ENCODE measurements around the gene TNFAIP8.
"Not testable (repeated sequence)": the region's sequence is repeated elsewhere in the genome, so short reads cannot be mapped to it uniquely, and the experiment has no call there.

Gene TNFAIP8

GRCh38 chr5:119412279-119413227, 56.7 kb downstream of the TNFAIP8 start:
- DNase-seq (ENCODE audit: low read depth in 1 of 2, low spot score in 1 of 2): no peak

- DNase-seq (ENCODE audit: low read depth in 1 of 2, low spot score in 1 of 2): not testable (repeated sequence)
Measured at GRCh38 chr5:119414124-119414734, 58.4 kb downstream of the TNFAIP8 start.

GRCh38 chr5:119417891-119418605, 62.2 kb downstream of the TNFAIP8 start:
- no peak for DNase-seq (ENCODE audit: low read depth in 1 of 2, low spot score in 1 of 2)

GRCh38 chr5:119418606-119419100, 62.8 kb downstream of the TNFAIP8 start:
- DNase-seq (ENCODE audit: low read depth in 1 of 2, low spot score in 1 of 2): no peak

DNA sequence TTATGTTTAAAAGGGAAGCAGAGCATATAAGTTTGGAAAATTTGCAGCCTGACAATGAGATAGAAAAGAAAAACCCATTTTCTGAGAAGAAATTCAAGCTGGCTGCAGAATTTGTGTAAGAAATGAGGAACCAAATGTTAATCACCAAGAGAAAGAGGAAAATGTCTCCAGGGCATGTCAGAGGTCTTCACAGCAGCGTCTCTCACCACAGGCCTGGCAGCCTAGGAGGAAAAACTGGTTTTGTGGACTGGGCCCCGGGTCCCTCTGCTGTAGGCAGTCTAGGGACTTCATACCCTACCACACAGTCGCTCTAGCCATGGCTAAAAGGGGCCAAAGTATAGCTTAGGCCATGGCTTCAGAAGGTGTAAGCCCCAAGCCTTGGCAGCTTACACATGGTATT, 64.3 kb downstream of the TNFAIP8 start:
- DNase-seq (ENCODE audit: low read depth in 1 of 2, low spot score in 1 of 2): no peak

DNA sequence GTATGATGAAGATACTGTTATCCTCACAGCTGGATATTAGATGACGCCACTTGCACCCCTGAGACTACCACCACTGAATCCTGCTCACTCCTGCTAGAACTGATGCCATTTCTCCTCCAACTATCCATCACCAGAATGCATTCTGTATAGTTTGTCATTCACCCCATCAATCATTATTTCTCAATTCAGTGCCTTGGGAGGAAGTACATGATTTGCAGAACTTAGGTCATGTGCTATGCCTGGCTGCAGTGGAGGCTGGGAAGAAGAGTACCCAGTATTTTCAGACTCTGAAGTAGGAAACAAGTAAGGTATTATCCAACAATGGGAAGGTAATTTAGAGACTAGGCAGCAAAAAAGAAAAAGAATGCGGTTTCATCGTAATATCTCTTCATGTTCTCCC, 70.2 kb downstream of the TNFAIP8 start:
- no peak for DNase-seq (ENCODE audit: low read depth in 1 of 2, low spot score in 1 of 2)

- no peak for DNase-seq (ENCODE audit: low read depth in 1 of 2, low spot score in 1 of 2)
Measured at GRCh38 chr5:119427060-119427459, 71.2 kb downstream of the TNFAIP8 start.

GRCh38 chr5:119427596-119427995, 71.8 kb downstream of the TNFAIP8 start:
- DNase-seq (ENCODE audit: low read depth in 1 of 2, low spot score in 1 of 2): not testable (repeated sequence)

- not testable (repeated sequence) for DNase-seq (ENCODE audit: low read depth in 1 of 2, low spot score in 1 of 2)
Measured at GRCh38 chr5:119428166-119428565, 72.3 kb downstream of the TNFAIP8 start.

DNA sequence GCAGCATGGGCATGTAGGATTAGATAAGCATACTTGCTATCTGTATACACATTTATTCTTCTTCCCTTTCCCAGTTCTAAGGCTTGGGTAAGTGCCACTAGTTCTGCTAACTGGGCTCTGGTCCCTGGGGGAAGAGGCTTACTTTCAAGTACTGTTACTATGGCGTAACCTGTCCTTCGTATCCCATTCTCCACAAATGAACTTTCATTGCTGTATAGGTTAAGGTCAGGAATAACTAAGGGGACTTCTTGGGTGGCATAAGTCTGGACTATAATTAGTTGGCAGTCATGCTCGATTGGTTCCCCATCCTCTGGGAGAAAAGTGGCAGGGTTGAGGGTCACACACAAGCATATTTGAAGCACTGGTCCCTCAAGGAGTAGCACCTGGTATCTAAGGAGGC, 72.8 kb downstream of the TNFAIP8 start:
- DNase-seq (ENCODE audit: low read depth in 1 of 2, low spot score in 1 of 2): not testable (repeated sequence)

DNA sequence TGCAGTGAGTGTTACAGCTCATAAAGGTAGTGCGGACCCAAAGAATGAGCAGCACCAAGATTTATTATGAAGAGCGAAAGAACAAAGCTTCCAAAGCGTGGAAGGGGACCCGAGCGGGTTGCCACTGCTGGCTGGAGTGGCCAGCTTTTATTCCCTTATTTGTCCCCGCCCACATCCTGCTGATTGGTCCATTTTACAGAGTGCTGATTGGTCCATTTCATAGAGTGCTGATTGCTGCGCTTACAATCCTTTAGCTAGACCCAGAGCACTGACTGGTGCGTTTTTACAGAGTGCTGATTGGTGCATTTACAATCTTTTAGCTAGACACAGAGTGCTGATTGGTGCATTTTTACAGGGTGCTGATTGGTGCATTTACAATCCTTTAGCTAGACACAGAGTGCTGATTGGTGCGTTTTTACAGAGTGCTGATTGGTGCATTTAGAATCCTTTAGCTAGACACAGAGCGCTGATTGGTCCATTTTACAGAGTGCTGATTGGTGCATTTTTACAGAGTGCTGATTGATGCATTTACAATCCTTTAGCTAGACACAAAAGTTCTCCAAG, 76.9 kb downstream of the TNFAIP8 start:
- not testable (repeated sequence) for DNase-seq (ENCODE audit: low read depth in 1 of 2, low spot score in 1 of 2)

DNA sequence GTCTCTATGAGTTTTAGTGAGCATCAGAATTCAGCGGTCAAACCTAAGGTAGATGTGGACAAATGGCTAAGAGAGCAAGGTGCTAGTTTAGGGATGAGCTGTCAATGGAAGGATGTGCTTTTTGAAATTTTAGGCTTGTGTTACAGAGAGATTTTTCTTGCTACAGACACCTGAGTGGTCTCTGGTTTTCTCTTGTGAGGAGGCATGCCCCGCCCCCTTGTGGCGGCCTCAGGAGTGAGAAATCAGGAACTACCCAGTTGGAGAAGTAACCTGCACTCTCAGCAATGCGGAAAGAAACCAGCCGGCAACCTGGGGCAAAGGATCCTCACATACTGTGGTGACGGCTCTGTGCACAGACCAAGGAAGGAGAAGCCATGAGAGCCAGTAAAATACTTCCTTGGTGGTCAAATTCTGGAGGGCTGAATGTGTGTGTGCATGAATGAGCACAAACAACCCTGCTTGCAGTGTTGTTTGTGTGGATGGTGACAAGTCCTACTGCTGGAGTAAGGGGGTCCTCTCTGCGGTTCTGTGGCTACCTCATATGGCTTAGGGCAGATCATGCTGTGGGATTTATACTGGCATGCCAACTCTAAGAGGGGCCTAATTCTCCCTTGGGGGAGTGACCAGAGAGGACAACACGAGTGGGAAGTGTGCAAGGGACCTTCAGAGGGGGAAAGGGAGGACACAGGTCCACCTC, 79.8 kb downstream of the TNFAIP8 start:
- peak; percentile 39 to 50 for DNase-seq (ENCODE audit: low read depth in 1 of 2, low spot score in 1 of 2)

DNA sequence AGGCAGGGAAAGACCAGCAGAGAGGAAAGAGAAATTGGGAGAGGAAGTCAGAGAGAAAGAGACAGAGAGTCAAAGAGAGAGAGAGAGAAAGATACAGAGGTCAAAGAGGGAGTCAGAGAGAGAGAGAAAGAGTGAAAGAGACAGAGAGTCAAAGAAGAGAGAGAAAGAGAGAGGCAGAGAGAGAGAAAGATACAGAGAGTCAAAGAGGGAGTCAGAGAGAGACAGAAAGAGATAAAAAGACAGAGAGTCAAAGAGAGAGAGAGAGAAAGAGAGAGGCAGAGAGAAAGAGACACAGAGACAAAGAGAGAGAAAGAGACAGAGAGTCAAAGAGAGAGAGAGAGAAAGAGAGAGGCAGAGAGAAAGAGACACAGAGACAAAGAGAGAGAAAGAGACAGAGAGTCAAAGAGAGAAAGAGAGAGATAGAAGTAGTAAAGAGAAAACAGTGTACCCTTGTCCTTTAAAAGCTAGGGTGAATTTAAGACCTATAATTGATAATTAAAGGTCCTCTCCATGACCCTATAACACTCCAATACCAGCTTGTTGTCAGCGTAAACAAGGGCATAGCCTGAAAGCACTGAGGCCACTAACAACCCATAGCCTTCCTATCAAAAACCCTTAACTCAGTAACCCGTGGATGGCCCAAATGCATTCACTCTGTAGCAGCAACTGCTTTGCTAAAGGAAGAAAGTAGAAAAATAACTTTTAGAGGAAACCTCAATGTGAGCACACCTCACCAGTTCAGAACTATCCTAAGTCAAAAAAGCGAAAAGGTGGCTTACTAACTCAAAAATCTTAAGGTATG, 82.2 kb downstream of the TNFAIP8 start:
- not testable (repeated sequence) for DNase-seq (ENCODE audit: low read depth in 1 of 2, low spot score in 1 of 2)

DNA sequence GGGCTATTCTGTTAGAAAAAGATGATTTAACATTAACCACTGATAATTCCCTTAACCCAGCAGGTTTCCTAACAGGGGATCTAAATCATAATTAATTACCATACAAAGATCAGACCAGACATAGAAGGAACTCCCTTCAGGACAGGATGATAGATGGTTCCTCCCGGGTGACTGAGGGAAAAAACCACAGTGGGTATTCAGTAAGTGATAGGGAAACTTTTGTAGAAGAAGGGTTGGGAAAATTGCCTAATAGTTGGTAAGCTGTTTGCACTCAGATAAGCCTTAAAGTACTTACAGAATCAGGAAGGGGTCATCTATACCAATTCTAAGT, 82.7 kb downstream of the TNFAIP8 start:
- DNase-seq (ENCODE audit: low read depth in 1 of 2, low spot score in 1 of 2): not testable (repeated sequence)

DNA sequence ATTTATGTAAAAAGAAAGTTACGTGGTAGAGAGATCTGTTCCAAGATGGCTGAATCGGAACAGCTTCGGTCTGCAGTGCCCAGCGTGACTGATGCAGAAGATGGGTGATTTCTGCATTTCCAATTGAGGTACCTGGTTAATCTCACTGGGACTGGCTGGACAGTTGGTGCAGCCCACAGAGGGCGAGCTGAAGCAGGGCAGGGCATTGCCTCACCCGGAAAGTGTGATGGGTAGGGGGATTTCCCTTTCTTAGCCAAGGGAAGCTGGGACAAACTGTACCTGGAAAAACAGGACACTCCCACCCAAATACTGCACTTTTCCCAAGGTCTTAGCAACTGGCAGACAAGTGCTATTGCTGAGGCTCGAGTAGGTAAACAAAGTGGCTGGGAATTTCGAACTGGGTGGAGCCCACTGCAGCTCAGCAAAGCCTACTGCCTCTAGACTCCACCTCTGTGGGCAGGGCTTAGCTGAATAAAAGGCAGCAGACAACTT, 83.4 kb downstream of the TNFAIP8 start:
- no peak for DNase-seq (ENCODE audit: low read depth in 1 of 2, low spot score in 1 of 2)

GRCh38 chr5:119439632-119440031, 83.8 kb downstream of the TNFAIP8 start:
- DNase-seq (ENCODE audit: low read depth in 1 of 2, low spot score in 1 of 2): not testable (repeated sequence)

GRCh38 chr5:119444643-119445042, 88.8 kb downstream of the TNFAIP8 start:
- DNase-seq (ENCODE audit: low read depth in 1 of 2, low spot score in 1 of 2): not testable (repeated sequence)

DNA sequence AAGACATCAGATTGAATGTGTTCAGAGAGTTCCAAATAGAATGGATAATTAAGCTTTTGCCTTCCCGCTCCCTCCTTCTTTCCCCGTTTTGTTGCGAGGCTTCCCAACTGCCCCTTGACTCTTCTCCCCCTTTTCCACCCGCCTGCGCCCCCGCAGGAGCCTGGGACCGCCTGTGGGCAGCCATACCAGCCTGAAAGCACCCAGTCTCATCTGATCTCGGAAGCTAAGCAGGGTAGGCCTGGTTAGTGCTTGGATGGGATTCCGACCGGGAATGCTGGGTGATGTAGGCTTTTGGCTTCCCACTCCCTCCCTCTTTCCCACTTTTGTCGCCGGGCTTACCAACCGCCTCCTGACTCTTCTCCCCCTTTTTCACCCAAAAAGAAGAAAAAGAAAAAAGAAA, 89.7 kb downstream of the TNFAIP8 start:
- DNase-seq (ENCODE audit: low read depth in 1 of 2, low spot score in 1 of 2): no peak
